Stromal cell of bone marrow (primary cell): ENCODE measurements around the gene MID2.
"Not testable (repeated sequence)": the region's sequence is repeated elsewhere in the genome, so short reads cannot be mapped to it uniquely, and the experiment has no call there.

Experiments
- DNase-seq: peaks from one replicate; pipeline ENCODE4 v3.0.0-alpha.2; 2012; ENCODE audit warnings: low read depth

MID2 gene, protein sequence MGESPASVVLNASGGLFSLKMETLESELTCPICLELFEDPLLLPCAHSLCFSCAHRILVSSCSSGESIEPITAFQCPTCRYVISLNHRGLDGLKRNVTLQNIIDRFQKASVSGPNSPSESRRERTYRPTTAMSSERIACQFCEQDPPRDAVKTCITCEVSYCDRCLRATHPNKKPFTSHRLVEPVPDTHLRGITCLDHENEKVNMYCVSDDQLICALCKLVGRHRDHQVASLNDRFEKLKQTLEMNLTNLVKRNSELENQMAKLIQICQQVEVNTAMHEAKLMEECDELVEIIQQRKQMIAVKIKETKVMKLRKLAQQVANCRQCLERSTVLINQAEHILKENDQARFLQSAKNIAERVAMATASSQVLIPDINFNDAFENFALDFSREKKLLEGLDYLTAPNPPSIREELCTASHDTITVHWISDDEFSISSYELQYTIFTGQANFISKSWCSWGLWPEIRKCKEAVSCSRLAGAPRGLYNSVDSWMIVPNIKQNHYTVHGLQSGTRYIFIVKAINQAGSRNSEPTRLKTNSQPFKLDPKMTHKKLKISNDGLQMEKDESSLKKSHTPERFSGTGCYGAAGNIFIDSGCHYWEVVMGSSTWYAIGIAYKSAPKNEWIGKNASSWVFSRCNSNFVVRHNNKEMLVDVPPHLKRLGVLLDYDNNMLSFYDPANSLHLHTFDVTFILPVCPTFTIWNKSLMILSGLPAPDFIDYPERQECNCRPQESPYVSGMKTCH

DNA sequence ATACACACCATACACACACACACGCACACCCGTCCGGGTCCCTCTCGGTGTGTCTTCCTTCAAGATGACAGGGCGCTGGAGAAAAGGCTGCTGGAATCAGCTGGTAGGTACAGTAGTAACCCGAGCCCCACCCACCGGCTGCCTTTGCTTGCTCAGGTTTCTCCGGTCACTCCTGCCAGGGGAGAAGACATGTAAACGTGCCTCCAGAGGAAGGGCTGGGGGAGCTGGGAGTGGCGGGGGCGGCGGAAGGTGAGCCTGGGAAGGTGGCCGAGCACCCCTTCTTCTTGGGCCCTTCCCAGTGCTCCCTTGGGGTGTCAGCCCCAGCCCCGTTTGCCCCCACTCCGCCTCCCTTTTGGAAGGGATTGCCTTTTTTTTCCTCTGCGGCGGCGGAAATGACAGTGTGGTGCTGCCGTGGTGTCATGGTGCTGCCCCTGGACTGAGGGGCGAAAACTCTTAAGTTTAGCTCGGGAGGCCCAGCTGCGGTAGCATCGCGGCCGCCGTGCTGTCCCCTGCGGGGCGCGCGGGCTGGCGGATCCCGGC is at the start of gene MID2:
TSS of gene MID2 (plus strand) at position 169 of the 540 bp plus-strand sequence. CDS start 561 bp downstream, outside the sequence.
- no peak for DNase-seq

DNA sequence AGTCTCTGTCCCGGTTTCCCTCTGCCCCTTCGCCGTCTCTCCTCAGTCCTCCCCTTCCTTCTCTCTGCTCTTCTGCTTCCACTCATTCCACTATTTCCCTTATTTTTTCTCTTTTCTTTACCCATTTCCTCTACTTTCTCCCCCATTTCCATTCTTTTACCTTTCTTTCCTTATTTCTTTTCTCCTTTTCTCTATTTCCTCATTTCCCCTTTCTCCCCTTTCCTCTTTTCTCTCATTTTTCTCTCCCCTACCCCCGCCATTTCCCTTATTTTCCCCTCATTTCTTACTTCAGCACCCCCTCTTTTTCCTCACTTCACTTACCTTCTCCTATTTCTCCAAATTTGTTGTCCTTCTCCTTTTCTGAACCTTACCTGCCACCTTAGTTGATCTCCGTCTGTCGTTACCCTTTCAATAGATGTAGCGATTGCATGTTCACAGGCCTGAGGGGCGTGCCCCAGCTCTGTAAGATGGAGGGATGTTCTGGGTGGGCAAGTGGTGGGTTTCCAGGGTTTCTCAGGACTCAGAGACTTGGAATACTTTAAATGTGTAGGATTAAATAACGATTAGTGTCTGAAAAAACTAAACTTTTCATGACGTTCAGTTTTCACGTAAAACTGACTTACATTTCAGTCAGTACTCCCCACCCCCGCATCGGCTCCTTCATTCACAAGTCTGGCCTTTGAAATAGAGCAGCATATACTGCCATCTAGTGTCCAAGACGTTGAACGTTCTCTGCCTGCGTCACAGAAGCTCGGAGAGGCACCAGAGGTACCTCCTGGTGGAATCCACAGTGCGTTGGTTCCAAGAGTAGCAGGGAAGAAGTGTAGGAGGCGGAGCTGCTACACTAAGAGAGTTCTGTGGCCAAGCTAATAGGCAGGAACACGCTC is 48.8 kb upstream of the MID2 start:
- peak; percentile 76 for DNase-seq

DNA sequence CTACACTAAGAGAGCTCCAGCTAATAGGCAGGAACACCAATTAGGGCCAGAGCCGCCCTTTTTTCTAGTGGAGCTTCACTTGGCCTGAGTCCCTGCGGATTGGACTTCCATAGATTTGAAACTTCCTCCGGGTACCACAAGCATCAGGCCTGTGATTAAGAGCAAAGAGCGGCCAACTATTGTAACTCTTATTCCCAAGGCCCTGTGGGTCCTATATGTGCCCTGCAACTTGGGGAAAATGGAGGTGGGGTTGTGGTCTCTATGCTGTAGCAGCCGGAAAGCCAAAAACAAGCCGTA is 48.2 kb upstream of the MID2 start, which contains the start of gene NCBP2L:
TSS of gene NCBP2L (plus strand) at position 198 of the 297 bp plus-strand sequence. CDS start 16,488 bp downstream, outside the sequence.
- DNase-seq, result no peak

DNA sequence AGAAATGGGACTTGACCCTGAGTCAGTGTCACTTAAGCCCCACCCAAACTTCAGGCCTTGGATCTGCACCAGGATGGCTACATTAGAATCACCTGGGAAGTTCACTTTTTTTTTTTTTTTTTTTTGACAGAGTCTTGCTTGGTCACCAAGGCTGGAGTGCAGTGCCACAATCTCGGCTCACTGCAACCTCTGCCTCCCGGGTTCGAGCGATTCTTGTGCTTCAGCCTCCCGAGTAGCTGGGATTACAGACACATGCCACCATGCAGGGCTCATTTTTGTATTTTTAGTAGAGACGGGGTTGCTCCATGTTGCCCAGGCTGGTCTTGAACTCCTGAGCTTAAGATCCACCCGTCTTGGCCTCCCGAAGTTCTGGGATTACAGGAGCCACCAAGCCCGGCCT is 45.1 kb upstream of the MID2 start:
- no peak for DNase-seq

DNA sequence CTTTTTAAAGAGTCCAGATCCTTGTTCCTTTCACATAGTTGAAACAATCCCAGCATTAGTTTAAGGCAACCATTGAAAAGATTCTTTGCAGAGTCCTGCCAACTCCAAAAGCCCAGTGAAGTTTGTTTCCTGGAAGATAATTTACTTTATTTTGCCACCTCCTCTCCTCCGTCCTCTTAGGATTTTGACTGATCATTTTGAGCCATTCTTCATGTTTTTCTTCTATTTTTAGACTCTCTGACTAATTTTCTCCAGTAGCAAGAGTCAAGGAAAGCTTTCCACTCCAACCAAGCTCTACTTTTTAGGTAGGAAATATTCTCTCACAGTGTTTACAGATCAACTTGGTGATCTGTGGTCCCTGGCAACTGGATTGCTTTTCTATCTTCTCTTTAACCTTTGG is 37.8 kb upstream of the MID2 start:
- DNase-seq, result no peak

DNA sequence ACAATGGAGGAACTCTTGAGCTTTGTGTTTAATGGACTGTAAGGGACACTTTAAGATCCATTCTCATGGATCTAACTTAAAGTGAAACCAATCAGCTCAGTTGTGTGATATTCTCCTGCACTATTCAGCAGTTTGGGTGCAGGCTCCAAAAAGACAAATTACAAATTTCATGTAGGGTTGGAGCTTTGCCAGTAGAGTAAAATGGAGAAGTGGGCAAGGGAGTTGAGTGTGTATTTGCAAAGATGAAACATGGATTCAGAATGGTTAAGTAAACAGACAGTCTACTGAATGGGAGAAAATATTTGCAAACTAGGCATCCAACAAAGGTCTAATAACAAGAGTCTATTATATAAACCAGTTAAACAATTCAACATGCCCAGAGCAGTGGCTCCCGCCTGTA is 21.2 kb upstream of the MID2 start:
- DNase-seq, result no peak

DNA sequence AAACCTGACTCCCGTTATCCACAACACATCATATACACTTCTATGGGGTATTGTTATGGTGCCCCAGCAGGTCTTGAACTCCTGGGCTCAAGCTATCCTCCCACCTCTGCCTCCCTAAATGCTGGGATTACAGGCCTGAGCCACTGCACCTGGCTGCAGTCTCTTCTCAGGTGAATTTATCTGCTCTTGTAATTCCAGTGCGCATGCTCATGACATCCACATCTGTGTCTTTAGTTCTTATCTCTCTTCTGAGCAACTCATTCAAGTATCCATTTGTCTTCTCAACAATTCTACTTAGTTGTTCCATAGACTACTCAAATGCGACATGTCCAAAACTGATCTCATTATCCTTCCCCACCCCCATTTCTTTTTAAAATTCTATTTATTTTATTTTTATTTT is 20.5 kb upstream of the MID2 start:
- DNase-seq, result no peak

DNA sequence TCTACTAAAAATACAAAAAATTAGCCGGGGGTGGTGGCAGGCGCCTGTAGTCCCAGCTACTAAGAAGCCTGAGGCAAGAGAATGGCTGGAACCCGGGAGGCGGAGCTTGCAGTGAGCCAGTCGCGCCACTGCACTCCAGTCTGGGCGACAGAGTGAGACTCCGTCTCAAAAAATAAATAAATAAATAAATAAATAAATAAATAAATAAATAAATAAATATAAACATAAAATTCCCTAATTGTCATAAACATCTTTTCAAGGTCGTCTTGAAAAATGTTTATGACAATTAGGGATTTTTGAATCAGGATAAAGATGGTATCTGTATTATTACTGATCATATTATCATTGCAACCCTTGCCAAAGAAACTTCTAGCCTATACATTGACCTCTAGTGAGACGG is 15.6 kb upstream of the MID2 start:
- not testable (repeated sequence) for DNase-seq

DNA sequence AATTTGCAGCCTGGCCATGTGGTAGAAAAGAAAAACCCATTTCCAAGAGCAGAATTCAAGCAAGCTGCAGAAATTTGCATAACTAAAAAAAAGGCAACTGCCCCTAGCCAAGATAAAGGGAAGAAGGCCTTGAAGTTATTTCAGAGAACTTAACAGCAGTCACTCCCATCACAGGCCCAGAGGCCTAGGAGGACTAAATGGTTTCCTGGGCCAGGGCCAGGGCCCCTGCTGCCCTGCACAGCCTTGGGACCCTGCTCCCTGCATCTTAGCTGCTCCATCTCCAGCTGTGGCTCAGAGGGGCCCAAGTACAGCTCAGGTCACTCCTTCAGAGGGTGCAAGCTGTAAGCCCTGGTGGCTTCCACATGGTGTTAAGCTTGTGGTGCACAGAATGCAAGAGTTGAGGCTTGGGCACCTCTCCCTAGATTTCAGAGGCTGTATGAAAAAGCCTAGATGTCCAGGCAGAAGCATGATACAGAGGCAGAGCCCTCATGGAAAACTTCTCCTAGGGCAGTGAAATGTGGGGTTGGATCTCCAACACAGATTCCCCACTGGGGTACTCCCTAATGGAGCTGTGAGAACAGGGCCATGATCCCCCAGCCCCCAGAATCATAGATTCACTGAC is 6.7 kb upstream of the MID2 start:
- DNase-seq, result no peak

DNA sequence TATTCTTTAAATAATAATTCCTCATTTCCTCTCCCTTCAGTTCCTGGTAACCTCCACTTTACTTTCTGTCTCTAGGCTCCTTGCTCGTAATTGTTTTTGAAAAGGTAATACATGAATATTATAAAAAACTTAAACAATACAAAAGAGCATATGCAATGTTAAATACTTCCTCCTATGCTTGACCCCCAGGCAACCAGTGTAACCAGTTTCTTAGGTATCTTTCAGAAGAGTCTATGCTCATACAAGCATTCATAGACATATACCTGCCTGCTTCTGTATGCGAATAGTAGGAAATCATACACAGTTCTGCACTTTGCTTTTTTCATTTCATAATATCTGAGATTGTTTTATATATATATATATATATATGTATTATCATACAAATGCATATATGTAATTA is 2.6 kb upstream of the MID2 start:
- DNase-seq, result no peak

DNA sequence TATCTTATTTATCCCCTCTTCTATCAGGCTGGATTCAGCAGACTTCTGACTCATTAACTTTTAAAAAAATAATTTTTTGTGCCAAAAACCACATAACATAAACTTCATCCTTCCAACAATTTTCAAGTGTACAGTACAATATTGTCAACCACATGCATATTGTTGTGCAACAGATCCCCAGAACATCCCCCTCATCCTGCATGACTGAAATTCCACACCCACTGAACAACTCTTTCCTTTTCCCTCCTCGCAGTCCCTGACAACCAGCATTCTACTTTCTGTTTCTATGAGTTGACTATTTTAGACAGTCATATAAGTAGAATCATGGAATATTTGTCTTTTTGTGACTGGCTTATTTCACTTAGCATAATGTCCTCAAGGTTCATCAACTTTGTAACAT is 2.2 kb upstream of the MID2 start:
- DNase-seq, result peak; percentile 66

DNA sequence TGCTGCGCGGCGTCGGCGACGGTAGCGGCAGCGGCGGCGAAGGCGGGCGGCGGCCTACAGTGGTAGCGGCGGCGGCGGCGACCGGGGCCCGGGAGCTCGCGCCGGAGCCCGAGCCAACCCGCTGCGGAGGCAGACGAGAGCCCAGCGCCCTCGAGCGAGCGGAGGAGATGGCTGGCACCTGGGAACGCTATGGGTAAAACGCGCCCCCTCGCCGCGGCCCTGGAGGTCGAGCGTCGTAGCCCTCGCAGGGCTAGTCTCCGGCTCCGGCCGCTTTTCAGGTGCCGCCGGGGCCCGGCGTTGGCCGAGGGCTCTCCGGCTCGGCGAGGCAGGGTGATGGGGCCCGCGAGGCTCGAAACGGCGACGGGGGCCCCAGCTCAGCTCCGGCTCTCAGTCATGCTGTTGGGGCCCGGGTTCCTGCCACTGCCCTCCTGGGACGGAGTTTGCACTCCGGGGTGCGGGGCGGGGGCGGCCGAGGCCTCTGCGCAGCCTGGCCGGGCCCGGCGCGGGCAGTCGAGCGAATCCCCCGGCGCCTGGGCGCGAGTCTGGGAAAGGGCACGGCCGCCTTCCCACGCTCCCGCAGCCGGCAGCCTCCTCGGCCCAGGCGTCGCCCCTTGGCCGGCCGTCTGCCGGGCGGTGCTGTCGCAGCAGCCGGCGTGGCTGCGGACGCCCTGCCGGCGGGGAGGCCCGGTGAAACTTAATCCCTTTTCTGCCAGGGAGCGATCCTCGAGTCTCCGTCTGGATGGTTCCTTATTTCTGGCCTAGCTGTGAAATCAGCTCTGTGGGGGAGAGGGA is 768 bp downstream of the MID2 start:
- no peak for DNase-seq

DNA sequence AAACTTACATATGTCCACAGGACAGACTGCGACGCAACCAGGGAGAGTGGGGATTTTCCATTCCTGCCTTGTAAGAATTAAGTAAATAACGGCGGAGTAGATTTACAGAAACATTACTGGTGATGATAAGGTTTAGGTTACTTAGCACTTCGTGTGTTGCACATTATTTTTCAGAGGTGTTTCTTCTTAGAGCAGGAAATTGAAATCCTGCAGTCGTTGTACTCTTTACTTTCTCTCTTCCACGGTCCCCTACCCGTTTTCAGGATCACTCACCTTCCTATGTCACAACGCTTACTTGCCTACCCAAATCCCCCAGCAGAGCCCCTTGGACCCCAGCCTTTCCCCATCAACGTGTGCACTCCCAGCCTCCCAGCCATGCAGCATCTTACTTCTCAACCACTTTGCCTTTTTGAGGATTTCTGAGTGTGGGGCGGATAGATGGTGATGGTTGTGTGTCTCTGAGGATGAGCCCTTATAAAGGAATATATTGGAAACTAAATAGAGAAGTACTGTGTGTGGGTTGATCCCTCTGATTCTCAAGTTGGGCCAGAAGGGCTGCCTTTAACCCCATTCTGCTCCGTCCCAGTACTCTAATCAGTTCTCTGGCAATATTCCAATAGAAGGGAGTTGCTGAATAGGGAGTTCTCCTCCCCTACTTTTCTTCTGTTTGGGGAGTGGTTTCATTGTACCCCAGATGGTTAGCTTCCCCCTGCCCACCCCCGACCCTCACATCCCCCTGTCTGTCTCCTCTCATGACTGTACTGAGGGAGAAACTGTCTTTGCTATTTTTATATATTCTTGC is 1.6 kb downstream of the MID2 start:
- DNase-seq, result no peak

DNA sequence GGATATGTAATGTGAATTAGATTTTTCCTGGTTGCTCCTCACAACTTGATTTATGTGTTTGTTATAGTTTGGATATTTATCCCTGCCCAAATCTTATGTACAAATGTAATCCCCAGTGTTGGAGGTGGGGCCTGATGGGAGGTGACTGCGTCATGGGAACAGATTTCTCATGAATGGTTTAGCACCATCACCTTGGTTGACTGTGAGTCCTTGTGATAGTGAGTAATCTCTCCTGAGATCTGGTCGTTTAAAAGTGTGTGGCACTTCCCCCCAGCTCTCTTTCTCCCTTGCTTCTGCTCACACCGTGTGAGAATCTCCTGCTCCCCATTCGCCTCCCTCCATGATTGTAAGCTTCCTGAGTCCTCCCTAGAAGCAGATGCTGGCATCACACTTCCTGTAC is 2.2 kb downstream of the MID2 start:
- DNase-seq, result no peak

DNA sequence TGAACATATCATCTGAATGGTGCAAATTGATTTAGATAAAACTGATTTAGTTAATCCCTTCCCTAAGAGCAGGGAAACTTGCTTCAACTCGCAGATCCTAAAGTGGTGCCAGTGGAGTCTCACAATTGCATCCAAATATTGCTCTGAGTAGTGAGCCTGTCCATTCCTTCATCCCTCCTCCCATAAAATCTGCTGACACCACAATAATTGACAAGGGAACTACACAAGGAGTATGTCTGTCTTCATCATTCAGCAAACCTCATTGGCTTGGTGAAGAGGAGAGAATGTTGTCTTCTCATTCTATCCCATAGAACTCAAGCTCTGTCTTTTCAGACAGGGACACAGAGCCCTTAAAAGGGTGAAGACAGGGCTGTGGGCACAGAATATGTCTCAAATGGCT is 4.2 kb downstream of the MID2 start:
- no peak for DNase-seq

DNA sequence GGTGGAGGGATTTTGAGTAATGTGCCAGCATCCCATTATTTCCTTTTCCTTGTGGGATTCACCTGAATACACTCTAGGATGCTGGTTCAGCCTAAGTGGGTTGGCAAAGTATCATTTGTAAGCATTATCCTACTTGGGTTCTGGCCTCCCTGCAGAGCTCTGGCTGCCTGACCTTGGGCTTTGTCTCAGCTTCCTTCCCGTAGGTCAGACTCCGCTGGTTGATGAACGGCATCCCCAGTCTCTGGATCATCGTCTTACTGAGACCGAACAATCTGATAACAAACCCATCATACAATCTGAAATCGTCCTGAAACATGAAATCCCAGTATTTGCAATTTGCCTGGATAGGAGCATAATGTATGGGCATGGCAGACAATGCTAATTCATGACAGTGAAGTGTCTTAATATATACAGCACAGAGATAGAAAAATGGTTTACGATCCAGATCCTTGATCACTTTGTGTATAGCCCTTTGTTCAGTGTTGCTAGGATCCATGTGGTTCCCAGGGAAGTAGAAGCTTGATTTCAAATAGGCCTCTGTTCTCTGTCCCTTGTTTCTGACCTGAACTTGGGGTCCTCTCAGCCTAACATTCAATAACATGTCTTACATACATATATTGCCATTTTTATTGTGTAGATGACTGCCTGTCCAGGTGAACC is 5.5 kb downstream of the MID2 start:
- no peak for DNase-seq

DNA sequence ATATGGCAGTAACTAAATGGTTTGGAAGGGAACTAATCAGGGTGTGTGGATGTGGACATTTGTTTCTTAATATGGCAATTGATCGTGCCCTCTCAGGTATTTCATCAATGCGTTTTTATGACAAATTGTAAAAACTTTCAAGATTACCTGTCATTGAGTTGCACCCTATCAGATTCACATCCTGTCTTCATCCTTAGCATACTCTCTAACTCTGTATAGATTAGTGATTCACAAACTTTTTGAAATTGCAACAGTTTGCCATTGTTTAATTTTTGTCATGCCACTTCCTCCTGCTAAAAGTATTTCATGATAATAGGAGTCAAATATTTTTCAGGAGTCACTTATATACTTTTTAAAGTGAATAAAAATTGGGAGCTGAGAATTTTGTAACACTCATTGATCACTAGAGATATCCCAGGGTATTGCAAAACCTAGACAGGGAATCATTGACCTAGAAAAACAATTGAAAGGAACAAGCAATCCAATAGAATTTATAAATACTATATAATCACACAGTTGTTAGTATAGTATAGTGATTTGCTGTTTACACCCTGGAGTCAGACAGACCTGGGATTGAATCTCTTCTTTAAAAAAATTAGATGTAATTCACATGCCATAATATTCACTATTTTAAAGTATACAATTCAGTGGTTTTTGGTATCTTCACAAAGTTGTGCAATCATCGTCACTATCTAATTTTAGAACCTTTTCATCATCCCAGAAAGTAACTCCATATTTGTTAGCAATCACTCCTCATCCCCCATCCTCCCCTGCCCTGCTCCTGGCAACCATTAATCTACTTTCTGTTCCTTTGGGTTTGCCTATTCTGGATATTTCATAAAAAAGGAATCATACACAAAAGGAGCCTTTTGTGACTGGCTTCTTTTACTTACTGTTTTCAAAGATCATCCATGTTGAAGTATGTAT is 8.9 kb downstream of the MID2 start:
- no peak for DNase-seq

DNA sequence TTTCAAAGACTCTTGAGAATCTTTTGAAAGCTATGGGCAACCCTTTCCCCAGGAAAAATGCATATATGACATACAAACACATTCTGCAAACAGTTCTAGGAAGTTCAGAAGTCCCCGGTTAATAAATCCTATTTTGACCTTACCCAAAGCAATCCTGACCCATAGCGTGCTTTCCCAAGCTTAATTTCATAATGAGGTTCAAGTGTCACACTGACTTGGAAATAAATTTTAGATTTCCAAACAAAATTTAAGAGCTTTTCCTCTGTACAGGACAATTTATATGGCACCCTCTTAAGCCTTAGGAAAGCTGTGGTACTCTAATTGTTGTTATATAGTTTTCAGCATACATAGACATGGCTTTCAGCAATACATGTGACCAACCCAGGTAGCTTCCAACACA is 11.3 kb downstream of the MID2 start:
- DNase-seq, result no peak

DNA sequence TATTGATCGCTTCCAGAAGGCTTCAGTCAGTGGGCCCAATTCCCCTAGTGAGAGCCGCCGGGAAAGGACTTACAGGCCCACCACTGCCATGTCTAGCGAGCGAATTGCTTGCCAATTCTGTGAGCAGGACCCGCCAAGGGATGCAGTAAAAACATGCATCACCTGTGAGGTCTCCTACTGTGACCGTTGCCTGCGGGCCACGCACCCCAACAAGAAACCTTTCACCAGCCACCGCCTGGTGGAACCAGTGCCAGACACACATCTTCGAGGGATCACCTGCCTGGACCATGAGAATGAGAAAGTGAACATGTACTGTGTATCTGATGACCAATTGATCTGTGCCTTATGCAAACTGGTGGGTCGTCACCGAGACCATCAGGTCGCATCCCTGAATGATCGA is 15.3 kb downstream of the MID2 start:
- DNase-seq, result no peak
